Amniotic stem cell (primary cell): Measurements from ENCODE around the gene EXTL2.
A peak's percentile ranks its signal among the peaks of the same experiment; 100 is the strongest.
"Not testable (repeated sequence)": the region's sequence is repeated elsewhere in the genome, so short reads cannot be mapped to it uniquely, and the experiment has no call there.

Source experiments
- DNase-seq: peaks from one replicate; lab custom pipeline; 2025; lab: John Stamatoyannopoulos, UW

Gene EXTL2

GRCh38 chr1:100902365-100902764, 7.7 kb upstream of the EXTL2 start:
- DNase-seq, result no peak

GRCh38 chr1:100896481-100896982, 1.9 kb upstream of the EXTL2 start:
- DNase-seq, result peak; percentile 22

GRCh38 chr1:100895540-100896480, 1.2 kb upstream of the EXTL2 start, which contains the start of gene SLC30A7:
Gene SLC30A7 (plus strand): TSS chr1:100896090. CDS start chr1:100896263, 173 bp downstream.
- DNase-seq, result peak; percentile 84

DNA sequence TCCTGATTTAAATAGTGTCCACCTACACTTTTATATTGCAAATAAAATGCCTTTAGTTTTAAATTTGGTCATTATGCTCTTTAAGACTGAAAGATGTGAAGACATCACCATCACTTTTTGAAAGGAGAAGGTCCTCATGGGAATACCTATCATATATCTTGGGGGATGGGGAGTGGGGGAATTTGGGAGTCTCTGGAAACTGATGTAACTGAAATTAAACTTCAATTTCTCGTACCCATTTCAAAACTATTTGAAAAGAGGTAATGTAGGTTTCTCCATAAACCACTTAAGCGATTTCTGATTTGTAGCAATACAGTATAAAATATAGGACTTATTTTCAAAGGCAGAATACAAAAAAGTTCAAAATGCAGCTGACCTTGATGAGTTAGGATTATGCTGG, 924 bp downstream of the EXTL2 start:
- DNase-seq, result no peak

GRCh38 chr1:100892554-100892953, 2.1 kb downstream of the EXTL2 start:
- no peak for DNase-seq

- DNase-seq, result no peak
These were observed 3.3 kb downstream of the EXTL2 start for GRCh38 chr1:100891380-100891779.

GRCh38 chr1:100889869-100890482, 4.7 kb downstream of the EXTL2 start:
- not testable (repeated sequence) for DNase-seq

- not testable (repeated sequence) for DNase-seq
These were observed 5.6 kb downstream of the EXTL2 start for GRCh38 chr1:100889007-100889406.

- no peak for DNase-seq
These were observed 10.7 kb downstream of the EXTL2 start for GRCh38 chr1:100883963-100884362.

GRCh38 chr1:100882698-100883097, 11.9 kb downstream of the EXTL2 start:
- no peak for DNase-seq

GRCh38 chr1:100881687-100882086, 13.0 kb downstream of the EXTL2 start:
- no peak for DNase-seq

- DNase-seq, result no peak
These were observed 15.2 kb downstream of the EXTL2 start for GRCh38 chr1:100879422-100879821.

DNA sequence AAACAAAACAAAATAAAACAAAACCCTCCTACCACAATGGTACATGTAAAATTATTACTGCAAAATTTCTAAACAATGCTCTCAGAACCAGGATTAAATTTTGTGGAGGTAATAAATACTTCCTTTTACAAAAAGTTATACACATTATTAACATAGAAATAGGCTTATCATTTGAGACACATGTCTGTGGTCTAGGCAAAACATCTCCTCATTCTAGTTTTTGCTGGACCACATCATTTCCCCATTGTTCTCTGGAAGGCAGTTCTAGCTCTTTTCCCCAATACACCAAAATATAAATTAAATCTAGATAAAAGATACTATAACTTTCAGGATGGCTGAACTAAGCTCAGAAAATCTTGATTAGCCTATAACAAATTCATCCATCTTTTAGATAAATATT, 18.4 kb downstream of the EXTL2 start:
- no peak for DNase-seq

DNA sequence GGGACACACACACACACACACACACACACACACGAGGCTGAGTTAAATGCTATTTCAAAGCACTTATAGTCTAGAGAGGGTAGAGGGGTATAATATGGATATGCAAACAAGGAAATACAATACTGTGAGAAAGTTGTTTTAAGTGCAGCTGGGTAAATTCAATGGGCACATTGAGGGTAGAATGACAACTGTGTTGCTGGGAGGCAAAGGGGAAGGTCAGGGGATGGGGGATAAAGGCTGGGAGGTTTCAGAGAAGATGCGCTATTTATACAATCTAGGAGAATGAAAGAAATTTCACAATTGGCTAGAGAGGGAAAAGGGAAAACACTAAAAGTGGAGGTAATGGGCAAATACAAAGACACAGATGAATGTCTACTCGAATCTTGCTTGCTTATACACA, 19.4 kb downstream of the EXTL2 start:
- DNase-seq, result no peak

DNA sequence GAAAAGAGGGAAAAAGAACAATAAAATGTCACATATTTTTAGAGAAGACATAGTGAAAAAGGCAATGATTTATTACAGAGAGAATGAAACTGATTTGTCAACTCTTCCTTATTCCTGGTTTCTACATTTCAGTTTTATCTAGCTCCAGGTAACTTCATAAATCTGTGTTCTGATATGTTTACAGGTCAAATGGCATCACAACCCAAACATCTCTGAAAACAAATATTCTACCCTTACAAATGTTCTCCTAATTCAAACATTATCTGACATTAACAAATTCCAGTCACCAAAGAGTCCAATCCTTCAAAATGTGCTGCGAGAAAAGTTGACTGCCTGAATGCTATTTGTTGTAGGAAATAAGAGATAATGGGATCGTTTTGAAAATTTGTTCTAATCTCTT, 20.2 kb downstream of the EXTL2 start:
- DNase-seq, result no peak

- DNase-seq, result no peak
These were observed 24.6 kb downstream of the EXTL2 start for GRCh38 chr1:100869996-100870395.

GRCh38 chr1:100868364-100868995, 26.2 kb downstream of the EXTL2 start:
- no peak for DNase-seq

GRCh38 chr1:100866901-100867206, 27.8 kb downstream of the EXTL2 start:
- DNase-seq, result no peak

GRCh38 chr1:100866041-100866900, 28.4 kb downstream of the EXTL2 start:
- no peak for DNase-seq

DNA sequence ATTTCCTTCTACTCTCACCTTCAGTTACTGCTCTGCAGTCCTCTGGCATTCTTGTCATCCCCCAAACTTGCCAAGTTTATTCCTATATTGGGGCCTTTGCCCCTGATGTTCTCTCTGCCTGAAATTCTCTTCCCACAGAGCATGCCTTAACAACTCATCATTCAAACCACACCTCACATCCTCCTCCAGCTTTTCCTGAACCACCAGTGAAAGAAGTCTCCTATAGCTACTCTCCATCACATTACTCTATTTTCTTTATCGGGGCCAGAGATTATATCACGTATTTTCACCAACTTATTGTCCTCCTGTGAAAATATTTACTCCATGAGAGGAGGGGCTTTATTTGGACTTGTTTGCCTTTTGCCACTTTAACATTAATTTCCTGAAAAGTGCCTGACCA, 32.1 kb downstream of the EXTL2 start:
- DNase-seq, result no peak

GRCh38 chr1:100861379-100861778, 33.3 kb downstream of the EXTL2 start:
- no peak for DNase-seq
